Measurements from ENCODE around the gene C4BPA.

Gene C4BPA

DNA sequence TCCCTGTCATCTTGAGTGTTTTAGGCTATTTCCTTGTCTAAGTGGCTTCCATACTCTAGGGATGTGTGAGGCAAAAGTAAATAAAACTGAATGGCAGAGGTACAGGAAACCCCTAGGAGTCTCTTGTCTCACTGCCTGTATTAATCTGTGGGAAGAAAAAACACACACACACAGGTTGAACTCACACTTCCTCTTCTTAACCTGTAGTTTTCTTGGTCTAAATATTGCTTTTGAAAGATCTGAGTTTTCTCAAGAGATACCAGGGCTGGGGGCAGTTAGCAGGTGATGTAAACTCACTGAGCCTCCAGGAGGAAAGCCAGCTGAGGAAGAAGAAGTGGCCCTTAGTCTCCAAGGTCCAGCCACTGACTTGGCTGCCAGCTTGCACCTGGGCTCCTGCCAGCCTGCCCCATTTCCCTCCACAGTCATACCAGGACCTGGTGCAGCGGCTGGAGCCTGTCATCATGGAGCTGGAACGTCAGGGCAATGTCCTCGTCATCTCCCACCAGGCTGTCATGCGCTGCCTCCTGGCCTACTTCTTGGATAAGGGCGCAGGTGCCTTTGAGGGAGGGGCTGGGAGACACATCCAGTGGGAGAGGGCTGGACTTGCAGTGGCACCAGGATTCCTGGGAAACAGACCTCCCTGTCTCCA lies 34.1 kb upstream of the C4BPA start:
- TF ChIP-seq FOXM1 (IDR thresholded peaks at IDR 0.05; ENCODE audit: borderline replicate concordance, low read depth) (no peak), EGR1 (IDR thresholded peaks at IDR 0.05) (no peak), CEBPB (IDR thresholded peaks at IDR 0.05) (no peak), ZBTB7A (IDR thresholded peaks at IDR 0.05; ENCODE audit: low read depth) (no peak), CREB1 (IDR thresholded peaks at IDR 0.05; ENCODE audit: low read depth) (no peak), YY1 (IDR thresholded peaks at IDR 0.05; ENCODE audit: low read depth) (no peak), TCF12 (IDR thresholded peaks at IDR 0.05; ENCODE audit: low read depth) (no peak), TAF1 (IDR thresholded peaks at IDR 0.05; ENCODE audit: low read depth) (no peak), TEAD4 (IDR thresholded peaks at IDR 0.05) (no peak), RAD21 (IDR thresholded peaks at IDR 0.05; ENCODE audit: low read depth) (no peak), MAX (IDR thresholded peaks at IDR 0.05) (no peak), NFIC (IDR thresholded peaks at IDR 0.05) (no peak)
- TF ChIP-seq, protein P1, sequence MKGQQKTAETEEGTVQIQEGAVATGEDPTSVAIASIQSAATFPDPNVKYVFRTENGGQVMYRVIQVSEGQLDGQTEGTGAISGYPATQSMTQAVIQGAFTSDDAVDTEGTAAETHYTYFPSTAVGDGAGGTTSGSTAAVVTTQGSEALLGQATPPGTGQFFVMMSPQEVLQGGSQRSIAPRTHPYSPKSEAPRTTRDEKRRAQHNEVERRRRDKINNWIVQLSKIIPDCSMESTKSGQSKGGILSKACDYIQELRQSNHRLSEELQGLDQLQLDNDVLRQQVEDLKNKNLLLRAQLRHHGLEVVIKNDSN (IDR thresholded peaks at IDR 0.05): no peak
- TF ChIP-seq, protein P2, sequence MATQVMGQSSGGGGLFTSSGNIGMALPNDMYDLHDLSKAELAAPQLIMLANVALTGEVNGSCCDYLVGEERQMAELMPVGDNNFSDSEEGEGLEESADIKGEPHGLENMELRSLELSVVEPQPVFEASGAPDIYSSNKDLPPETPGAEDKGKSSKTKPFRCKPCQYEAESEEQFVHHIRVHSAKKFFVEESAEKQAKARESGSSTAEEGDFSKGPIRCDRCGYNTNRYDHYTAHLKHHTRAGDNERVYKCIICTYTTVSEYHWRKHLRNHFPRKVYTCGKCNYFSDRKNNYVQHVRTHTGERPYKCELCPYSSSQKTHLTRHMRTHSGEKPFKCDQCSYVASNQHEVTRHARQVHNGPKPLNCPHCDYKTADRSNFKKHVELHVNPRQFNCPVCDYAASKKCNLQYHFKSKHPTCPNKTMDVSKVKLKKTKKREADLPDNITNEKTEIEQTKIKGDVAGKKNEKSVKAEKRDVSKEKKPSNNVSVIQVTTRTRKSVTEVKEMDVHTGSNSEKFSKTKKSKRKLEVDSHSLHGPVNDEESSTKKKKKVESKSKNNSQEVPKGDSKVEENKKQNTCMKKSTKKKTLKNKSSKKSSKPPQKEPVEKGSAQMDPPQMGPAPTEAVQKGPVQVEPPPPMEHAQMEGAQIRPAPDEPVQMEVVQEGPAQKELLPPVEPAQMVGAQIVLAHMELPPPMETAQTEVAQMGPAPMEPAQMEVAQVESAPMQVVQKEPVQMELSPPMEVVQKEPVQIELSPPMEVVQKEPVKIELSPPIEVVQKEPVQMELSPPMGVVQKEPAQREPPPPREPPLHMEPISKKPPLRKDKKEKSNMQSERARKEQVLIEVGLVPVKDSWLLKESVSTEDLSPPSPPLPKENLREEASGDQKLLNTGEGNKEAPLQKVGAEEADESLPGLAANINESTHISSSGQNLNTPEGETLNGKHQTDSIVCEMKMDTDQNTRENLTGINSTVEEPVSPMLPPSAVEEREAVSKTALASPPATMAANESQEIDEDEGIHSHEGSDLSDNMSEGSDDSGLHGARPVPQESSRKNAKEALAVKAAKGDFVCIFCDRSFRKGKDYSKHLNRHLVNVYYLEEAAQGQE (IDR thresholded peaks at IDR 0.05; ENCODE audit: low read depth): no peak

DNA sequence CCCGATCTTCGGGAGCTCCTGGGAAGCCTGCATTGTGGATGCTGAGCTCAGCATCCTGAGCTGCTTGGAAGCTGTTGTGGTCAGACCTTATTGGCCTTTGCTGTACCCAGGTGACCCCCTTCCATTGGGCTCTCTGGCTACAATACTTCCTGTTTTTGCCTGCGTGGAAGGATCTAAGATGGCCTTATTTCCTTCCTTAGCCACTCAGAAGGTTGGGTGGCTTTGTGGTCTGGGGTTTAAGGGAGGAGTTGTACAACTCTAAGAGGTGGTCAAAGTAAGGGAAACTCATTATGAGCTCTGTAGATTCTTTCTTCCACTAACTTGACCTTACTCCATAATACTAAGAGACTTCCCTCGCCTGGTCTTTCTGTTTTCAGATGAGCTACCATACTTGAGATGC lies 33.2 kb upstream of the C4BPA start:
- no peak for TF ChIP-seq CREB1 (IDR thresholded peaks at IDR 0.05; ENCODE audit: low read depth)
- TF ChIP-seq MAX (IDR thresholded peaks at IDR 0.05): no peak
- no peak for TF ChIP-seq YY1 (IDR thresholded peaks at IDR 0.05; ENCODE audit: low read depth)
- no peak for TF ChIP-seq FOXM1 (IDR thresholded peaks at IDR 0.05; ENCODE audit: borderline replicate concordance, low read depth)
- TF ChIP-seq EGR1 (IDR thresholded peaks at IDR 0.05): no peak
- no peak for TF ChIP-seq NFIC (IDR thresholded peaks at IDR 0.05)
- TF ChIP-seq TCF12 (IDR thresholded peaks at IDR 0.05; ENCODE audit: low read depth): no peak
- TF ChIP-seq ZBTB7A (IDR thresholded peaks at IDR 0.05; ENCODE audit: low read depth): no peak
- TF ChIP-seq TAF1 (IDR thresholded peaks at IDR 0.05; ENCODE audit: low read depth): no peak
- TF ChIP-seq, protein P1 (IDR thresholded peaks at IDR 0.05): no peak
- no peak for TF ChIP-seq EP300 (IDR thresholded peaks at IDR 0.05; ENCODE audit: borderline replicate concordance)
- no peak for TF ChIP-seq TEAD4 (IDR thresholded peaks at IDR 0.05)
- TF ChIP-seq CEBPB (IDR thresholded peaks at IDR 0.05): no peak

- TF ChIP-seq TAF1 (IDR thresholded peaks at IDR 0.05; ENCODE audit: low read depth) (no peak), NFIC (IDR thresholded peaks at IDR 0.05) (no peak), EGR1 (IDR thresholded peaks at IDR 0.05) (no peak), EP300 (IDR thresholded peaks at IDR 0.05; ENCODE audit: borderline replicate concordance) (no peak), ZBTB7A (IDR thresholded peaks at IDR 0.05; ENCODE audit: low read depth) (no peak), RAD21 (IDR thresholded peaks at IDR 0.05; ENCODE audit: low read depth) (no peak), FOXM1 (IDR thresholded peaks at IDR 0.05; ENCODE audit: borderline replicate concordance, low read depth) (no peak), TEAD4 (IDR thresholded peaks at IDR 0.05) (no peak), YY1 (IDR thresholded peaks at IDR 0.05; ENCODE audit: low read depth) (no peak), CREB1 (IDR thresholded peaks at IDR 0.05; ENCODE audit: low read depth) (no peak), MAX (IDR thresholded peaks at IDR 0.05) (no peak), CEBPB (IDR thresholded peaks at IDR 0.05) (no peak), TCF12 (IDR thresholded peaks at IDR 0.05; ENCODE audit: low read depth) (no peak)
- TF ChIP-seq, protein P1 (IDR thresholded peaks at IDR 0.05): no peak
- TF ChIP-seq, protein P2 (IDR thresholded peaks at IDR 0.05; ENCODE audit: low read depth): no peak
These were observed 32.6 kb upstream of the C4BPA start for GRCh38 chr1:207071426-207071825.

GRCh38 chr1:207072233-207072632 lies 31.8 kb upstream of the C4BPA start:
- no peak for TF ChIP-seq YY1 (IDR thresholded peaks at IDR 0.05; ENCODE audit: low read depth)
- TF ChIP-seq ZBTB7A (IDR thresholded peaks at IDR 0.05; ENCODE audit: low read depth): no peak
- TF ChIP-seq EGR1 (IDR thresholded peaks at IDR 0.05): no peak
- TF ChIP-seq RAD21 (IDR thresholded peaks at IDR 0.05; ENCODE audit: low read depth): no peak
- TF ChIP-seq EP300 (IDR thresholded peaks at IDR 0.05; ENCODE audit: borderline replicate concordance): no peak
- TF ChIP-seq FOXM1 (IDR thresholded peaks at IDR 0.05; ENCODE audit: borderline replicate concordance, low read depth): no peak
- no peak for TF ChIP-seq CEBPB (IDR thresholded peaks at IDR 0.05)

Measured in Ishikawa (cell line).